Chondrocyte (in vitro differentiated cells): ENCODE results near the gene SLC1A7. TPM values are rescaled to one million over a fixed set of nuclear protein-coding genes. Genes with fewer than 3 reads are reported as not detected.
"Not testable (repeated sequence)": the region's sequence is repeated elsewhere in the genome, so short reads cannot be mapped to it uniquely, and the experiment has no call there.

Experiments used
- DNase-seq: peaks from one replicate; pipeline ENCODE4 v3.0.0; 2021; ENCODE audit warnings: mixed read lengths, low spot score
- H3K27ac Mint-ChIP-seq: one replicate; pipeline ENCODE4 v1.8.0; 2021; ENCODE audit warnings: mild to moderate bottlenecking, moderate library complexity, mixed read lengths; ENCODE audit not compliant: unreplicated experiment
- H3K27me3 Mint-ChIP-seq: 2 replicates; pipeline ENCODE4 v1.8.0; 2021; ENCODE audit warnings: low read depth, mixed read lengths
- H3K36me3 Mint-ChIP-seq: 2 replicates; pipeline ENCODE4 v1.8.0; 2021; ENCODE audit warnings: low read depth, mixed read lengths
- H3K4me1 Mint-ChIP-seq: 2 replicates; pipeline ENCODE4 v1.8.0; 2021; ENCODE audit warnings: low read depth, mild to moderate bottlenecking, mixed read lengths
- H3K4me3 Mint-ChIP-seq: one replicate; pipeline ENCODE4 v1.8.0; 2021; ENCODE audit warnings: mild to moderate bottlenecking, moderate library complexity, mixed read lengths; ENCODE audit not compliant: unreplicated experiment
- H3K9me3 Mint-ChIP-seq: 2 replicates; pipeline ENCODE4 v1.8.0; 2021; ENCODE audit warnings: low read depth, mixed read lengths
- total RNA-seq: library from RNA; stranded (reverse); gene quantifications from 3 replicates; pipeline ENCODE4 v1.2.1, GENCODE V29; 2021
- TF ChIP-seq, protein P1 (sequence below): fragments of 200-600 bp; sonication (generic); IDR thresholded peaks from 2 replicates; pipeline ENCODE4 v1.5.0; 2021; ENCODE audit warnings: antibody characterized with exemption, mild to moderate bottlenecking, moderate library complexity

The SLC1A7 gene
- total RNA-seq, 1 donor from 2014 or later, result not detected

DNA sequence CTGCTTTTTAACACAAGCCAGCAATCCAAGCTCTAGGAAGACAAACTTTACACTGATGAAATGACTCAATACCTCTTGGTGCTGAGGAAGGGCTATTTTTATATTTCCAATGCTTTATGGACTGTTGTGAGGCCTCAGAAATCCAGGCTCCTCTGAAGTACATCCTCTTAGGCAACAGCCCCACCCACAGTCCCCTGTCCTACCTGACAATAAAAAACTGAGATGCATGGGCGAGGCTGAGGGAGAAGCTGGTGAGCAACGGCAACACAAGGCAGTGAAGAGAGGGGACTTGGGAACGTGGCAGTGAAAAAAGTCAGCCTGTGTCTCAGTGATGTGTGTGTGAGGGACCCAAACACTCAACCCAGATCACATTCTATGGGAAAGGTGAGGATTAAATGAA is 44.1 kb upstream of the SLC1A7 start:
- Mint-ChIP-seq H3K27ac (no peak overlapping the region), H3K4me3 (no peak overlapping the region), H3K36me3 (no peaks in the 10 kb centered on the region), H3K27me3 (no peaks in the 10 kb centered on the region), H3K4me1 (no peaks in the 10 kb centered on the region), H3K9me3 (no peaks in the 10 kb centered on the region)
- no peak for DNase-seq
- TF ChIP-seq, protein P1, sequence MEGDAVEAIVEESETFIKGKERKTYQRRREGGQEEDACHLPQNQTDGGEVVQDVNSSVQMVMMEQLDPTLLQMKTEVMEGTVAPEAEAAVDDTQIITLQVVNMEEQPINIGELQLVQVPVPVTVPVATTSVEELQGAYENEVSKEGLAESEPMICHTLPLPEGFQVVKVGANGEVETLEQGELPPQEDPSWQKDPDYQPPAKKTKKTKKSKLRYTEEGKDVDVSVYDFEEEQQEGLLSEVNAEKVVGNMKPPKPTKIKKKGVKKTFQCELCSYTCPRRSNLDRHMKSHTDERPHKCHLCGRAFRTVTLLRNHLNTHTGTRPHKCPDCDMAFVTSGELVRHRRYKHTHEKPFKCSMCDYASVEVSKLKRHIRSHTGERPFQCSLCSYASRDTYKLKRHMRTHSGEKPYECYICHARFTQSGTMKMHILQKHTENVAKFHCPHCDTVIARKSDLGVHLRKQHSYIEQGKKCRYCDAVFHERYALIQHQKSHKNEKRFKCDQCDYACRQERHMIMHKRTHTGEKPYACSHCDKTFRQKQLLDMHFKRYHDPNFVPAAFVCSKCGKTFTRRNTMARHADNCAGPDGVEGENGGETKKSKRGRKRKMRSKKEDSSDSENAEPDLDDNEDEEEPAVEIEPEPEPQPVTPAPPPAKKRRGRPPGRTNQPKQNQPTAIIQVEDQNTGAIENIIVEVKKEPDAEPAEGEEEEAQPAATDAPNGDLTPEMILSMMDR, result no peak

DNA sequence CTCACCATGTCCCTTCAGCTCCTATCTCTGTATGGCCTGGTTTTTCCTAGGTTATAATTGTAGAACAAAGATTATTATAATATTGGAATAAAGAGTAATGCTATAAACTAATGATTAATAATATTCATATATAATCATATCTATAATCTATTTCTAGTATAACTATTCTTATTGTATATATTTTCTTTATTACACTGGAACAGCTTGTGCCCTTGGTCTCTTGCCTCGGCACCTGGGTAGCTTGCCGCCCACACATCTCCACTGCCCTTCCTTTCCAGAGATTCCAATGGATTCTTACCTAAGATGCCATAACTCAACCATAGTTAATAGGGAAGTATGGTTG is 43.5 kb upstream of the SLC1A7 start:
- H3K4me1 Mint-ChIP-seq, H3K9me3 Mint-ChIP-seq, DNase-seq, H3K27me3 Mint-ChIP-seq, H3K27ac Mint-ChIP-seq, H3K4me3 Mint-ChIP-seq, H3K36me3 Mint-ChIP-seq: not testable (repeated sequence)
- TF ChIP-seq, protein P1, result peak; percentile 70

DNA sequence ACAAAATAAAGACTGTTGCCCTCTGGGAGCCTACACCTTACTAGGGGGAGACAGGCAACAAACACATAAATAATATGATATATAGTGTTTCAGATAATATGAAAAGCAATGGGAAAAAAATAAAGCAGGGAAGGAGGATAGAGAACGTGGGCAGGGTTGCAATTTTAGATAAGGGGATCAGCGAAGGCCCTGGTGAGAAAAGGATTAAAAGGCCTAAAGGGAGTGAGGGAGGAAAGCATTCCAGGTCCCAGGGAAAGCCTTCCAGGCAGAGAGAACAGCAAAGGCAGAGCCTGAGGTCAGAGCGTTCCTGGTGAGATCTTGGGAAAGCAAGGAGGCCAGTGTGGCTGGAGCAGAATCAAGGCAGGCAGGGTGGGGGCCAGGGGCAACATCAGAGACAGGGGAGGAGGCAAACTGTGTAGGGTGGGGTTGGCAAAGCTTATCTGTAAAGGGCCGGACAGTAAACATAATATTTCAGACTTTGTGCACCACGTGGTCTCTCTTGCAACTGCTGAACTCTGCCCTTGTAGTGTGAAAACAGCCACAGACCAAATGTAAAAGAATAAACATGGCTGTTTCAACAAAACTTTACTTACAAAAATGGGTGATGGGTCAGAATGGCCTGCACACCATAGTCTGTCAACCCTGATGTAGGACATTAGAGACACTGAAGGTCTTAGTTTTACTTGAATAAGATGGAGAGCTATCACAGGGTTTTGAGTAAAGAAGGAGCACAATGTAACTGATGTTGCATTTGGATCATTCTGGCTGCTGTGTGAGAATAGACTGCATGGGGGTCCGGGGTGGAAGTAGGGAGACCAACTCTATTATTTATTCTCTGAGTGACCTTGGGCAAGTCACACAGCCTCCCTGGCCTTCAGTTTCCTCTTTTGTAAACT is 40.9 kb upstream of the SLC1A7 start:
- no peaks in the 10 kb centered on the region for H3K27me3 Mint-ChIP-seq
- H3K36me3 Mint-ChIP-seq, result no peaks in the 10 kb centered on the region
- TF ChIP-seq, protein P1, result no peak
- no peak for DNase-seq
- H3K4me3 Mint-ChIP-seq, result no peak overlapping the region
- H3K4me1 Mint-ChIP-seq, result peaks cover 7% of the 10 kb centered on the region
- H3K9me3 Mint-ChIP-seq, result no peaks in the 10 kb centered on the region
- no peak overlapping the region for H3K27ac Mint-ChIP-seq

DNA sequence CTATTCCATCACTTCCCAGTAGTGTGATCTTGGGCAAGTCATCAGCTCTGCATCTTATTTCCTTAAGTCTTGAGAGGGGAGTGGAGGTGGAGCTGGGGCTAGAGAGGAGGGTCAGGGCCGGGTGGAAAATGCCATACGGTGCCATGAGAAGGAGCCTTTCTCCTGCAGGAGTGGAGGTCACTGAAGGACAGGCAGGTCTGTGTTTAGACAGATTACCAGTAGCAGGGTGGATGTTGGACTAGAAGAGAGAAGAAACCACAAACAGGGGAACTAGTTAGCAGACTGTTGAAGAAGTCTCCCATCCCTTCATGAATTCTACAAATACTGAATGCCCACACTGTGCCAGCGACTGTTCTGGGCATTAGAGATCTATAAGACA is 40.3 kb upstream of the SLC1A7 start:
- Mint-ChIP-seq H3K27me3 (no peaks in the 10 kb centered on the region), H3K4me1 (peaks cover 7% of the 10 kb centered on the region), H3K27ac (no peak overlapping the region), H3K9me3 (no peaks in the 10 kb centered on the region), H3K36me3 (no peaks in the 10 kb centered on the region), H3K4me3 (no peak overlapping the region)
- TF ChIP-seq, protein P1, result no peak
- DNase-seq, result no peak

DNA sequence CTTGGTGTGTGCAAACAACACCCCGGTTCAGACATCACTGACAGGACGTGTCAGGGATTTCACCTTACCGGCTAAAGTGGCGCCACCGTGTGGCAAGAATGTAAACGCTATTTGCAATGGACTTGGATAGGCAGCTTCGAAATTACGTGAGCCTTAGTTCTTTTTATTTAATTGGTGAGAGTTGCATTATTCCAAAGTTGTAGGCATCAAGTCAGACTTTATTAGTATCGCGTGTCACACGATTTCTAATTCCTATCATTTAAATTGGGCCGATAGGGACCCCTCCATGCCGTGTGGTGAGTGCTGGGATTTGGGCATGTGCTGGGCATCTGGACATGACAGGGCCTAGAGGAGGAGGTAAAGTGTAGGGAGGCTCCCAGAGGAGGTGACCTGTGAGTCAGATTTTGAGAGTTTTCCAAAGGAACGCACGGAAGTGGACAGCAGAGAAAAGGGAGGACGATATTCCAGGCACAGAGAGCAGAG is 39.7 kb upstream of the SLC1A7 start:
- H3K4me1 Mint-ChIP-seq, result peaks cover 7% of the 10 kb centered on the region
- TF ChIP-seq, protein P1, result peak; percentile 95

More for the DNA sequence above, 39.7 kb upstream of the SLC1A7 start:
- H3K9me3 Mint-ChIP-seq, result no peaks in the 10 kb centered on the region
- H3K27ac Mint-ChIP-seq, result no peak overlapping the region
- no peaks in the 10 kb centered on the region for H3K27me3 Mint-ChIP-seq
- no peaks in the 10 kb centered on the region for H3K36me3 Mint-ChIP-seq
- no peak overlapping the region for H3K4me3 Mint-ChIP-seq
- DNase-seq, result no peak
